GM23338 (cell line): ENCODE results near the gene UQCC5.

Experiments used
- CREB1 ChIP-seq: fragments of 250-450 bp; sonication (Bioruptor Pico); IDR thresholded peaks from 2 replicates; pipeline ENCODE4 v1.5.0; 2020; ENCODE audit warnings: low read depth, mild to moderate bottlenecking, moderate library complexity
- EZH2 ChIP-seq: fragments of 200-600 bp; sonication (generic); IDR thresholded peaks from one replicate; pipeline ENCODE4 v1.8.0; 2017; ENCODE audit warnings: antibody characterized with exemption, mild to moderate bottlenecking, low read depth; ENCODE audit not compliant: unreplicated experiment
- EZH2phosphoT487 ChIP-seq: fragments of 200-600 bp; sonication (generic); IDR thresholded peaks from one replicate; pipeline ENCODE4 v1.8.1; 2018; ENCODE audit warnings: antibody characterized with exemption; ENCODE audit not compliant: unreplicated experiment
- JUNB ChIP-seq: IDR thresholded peaks from one replicate; pipeline ENCODE4 v1.6.1; 2016; ENCODE audit warnings: antibody characterized with exemption; ENCODE audit not compliant: unreplicated experiment
- NANOG ChIP-seq: IDR thresholded peaks from 2 replicates; pipeline ENCODE4 v1.6.1; 2016; ENCODE audit warnings: antibody characterized with exemption, borderline replicate concordance
- POLR2AphosphoS5 ChIP-seq: IDR thresholded peaks from 2 replicates; pipeline ENCODE4 v1.6.1; 2016; ENCODE audit warnings: antibody characterized with exemption, low read depth
- REST ChIP-seq: IDR thresholded peaks from one replicate; pipeline ENCODE4 v1.6.1; 2018; ENCODE audit warnings: antibody characterized with exemption; ENCODE audit not compliant: unreplicated experiment
- STAT1 ChIP-seq: IDR thresholded peaks from one replicate; pipeline ENCODE4 v1.6.1; 2016; ENCODE audit warnings: antibody characterized with exemption; ENCODE audit not compliant: unreplicated experiment
- ZNF331 ChIP-seq: fragments of 250-450 bp; sonication (Bioruptor Pico); IDR thresholded peaks from 2 replicates; pipeline ENCODE4 v1.5.0; 2020; ENCODE audit warnings: low read depth, mild to moderate bottlenecking, moderate library complexity
- TF ChIP-seq, protein P1 (sequence below), 2 experiments: fragments of 200-600 bp in 1 of 2; sonication (generic) in 1 of 2; conservative IDR thresholded peaks; 2 replicates each; pipeline versions ENCODE4 v1.5.1 to v1.6.1; 2016 to 2017; ENCODE audit warnings: antibody characterized with exemption in 2 of 2, low read depth in 2 of 2, mild to moderate bottlenecking in 2 of 2, moderate library complexity in 1 of 2
- TF ChIP-seq, protein P2 (sequence below): IDR thresholded peaks from 2 replicates; pipeline ENCODE4 v1.6.1; 2016; ENCODE audit warnings: antibody characterized with exemption

DNA sequence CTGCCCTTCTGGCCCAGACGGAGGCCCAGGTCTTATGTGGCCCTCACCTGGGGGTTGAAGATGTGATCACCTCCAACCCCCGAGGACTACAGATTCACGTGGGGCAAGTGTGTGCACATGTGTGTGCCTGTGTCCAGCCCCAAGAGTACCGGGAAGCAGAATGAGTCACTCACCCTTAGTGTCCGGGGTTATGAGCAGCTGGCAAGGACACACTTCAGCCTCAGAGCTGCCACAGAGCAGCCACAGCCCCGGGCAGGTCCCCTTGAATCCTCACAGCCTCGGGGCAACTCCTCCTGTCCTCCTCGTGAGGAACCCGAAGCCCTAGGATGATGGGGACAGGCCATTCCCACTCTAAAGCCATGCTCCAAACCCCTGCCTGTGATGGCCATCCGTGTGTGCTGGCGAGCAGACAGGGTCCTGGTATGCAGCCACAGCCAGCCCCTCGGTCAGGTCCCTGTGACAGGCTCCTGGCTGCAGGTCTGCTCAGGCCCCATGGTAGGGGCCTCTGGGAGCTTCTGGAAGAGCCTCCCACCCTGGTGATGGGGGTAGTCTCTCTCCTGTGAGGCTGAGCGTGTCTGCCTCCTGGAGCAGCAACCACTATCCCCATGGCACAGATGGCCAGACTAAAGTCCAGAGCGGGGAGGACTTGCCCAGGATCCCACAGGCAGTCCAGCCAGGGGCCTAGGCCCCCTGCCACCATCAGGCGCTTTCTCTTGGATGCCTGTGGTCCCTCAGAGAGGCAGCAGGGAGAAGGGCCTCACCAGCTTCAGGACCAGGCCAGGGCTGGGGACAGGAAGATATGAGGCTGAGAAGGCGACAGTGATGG, 40.4 kb upstream of the UQCC5 start:
- TF ChIP-seq POLR2AphosphoS5 (no peak), EZH2 (no peak), EZH2phosphoT487 (no peak), CREB1 (CRISPR knock-in tag) (no peak), REST (no peak), ZNF331 (CRISPR knock-in tag) (no peak), NANOG (no peak), JUNB (no peak), STAT1 (no peak)
- TF ChIP-seq, protein P1, sequence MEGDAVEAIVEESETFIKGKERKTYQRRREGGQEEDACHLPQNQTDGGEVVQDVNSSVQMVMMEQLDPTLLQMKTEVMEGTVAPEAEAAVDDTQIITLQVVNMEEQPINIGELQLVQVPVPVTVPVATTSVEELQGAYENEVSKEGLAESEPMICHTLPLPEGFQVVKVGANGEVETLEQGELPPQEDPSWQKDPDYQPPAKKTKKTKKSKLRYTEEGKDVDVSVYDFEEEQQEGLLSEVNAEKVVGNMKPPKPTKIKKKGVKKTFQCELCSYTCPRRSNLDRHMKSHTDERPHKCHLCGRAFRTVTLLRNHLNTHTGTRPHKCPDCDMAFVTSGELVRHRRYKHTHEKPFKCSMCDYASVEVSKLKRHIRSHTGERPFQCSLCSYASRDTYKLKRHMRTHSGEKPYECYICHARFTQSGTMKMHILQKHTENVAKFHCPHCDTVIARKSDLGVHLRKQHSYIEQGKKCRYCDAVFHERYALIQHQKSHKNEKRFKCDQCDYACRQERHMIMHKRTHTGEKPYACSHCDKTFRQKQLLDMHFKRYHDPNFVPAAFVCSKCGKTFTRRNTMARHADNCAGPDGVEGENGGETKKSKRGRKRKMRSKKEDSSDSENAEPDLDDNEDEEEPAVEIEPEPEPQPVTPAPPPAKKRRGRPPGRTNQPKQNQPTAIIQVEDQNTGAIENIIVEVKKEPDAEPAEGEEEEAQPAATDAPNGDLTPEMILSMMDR (conservative IDR thresholded peaks at IDR 0.05; ENCODE audit: low read depth in 2 of 2) = no peak
- TF ChIP-seq, protein P2, sequence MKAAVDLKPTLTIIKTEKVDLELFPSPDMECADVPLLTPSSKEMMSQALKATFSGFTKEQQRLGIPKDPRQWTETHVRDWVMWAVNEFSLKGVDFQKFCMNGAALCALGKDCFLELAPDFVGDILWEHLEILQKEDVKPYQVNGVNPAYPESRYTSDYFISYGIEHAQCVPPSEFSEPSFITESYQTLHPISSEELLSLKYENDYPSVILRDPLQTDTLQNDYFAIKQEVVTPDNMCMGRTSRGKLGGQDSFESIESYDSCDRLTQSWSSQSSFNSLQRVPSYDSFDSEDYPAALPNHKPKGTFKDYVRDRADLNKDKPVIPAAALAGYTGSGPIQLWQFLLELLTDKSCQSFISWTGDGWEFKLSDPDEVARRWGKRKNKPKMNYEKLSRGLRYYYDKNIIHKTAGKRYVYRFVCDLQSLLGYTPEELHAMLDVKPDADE = no peak
